Osteoblast (primary cell): ENCODE data around the gene SPCS3. TPM values are rescaled to one million over a fixed set of nuclear protein-coding genes. Genes with fewer than 3 reads are reported as not detected.
A peak's percentile ranks its signal among the peaks of the same experiment; 100 is the strongest.

ENCODE experiments used
- DNase-seq: peaks from one replicate; pipeline ENCODE4 v3.0.0; 2011; ENCODE audit warnings: low spot score, mixed read lengths; ENCODE audit not compliant: insufficient read length; ENCODE audit errors: missing footprints
- H2AFZ ChIP-seq: 2 replicates; pipeline ENCODE4 v1.6.0; 2011; ENCODE audit warnings: mild to moderate bottlenecking, low read length
- H3K27ac ChIP-seq: 2 replicates; pipeline ENCODE4 v1.5.1; 2011; ENCODE audit warnings: mild to moderate bottlenecking, low read depth, low read length, moderate library complexity
- H3K27me3 ChIP-seq: 2 replicates; pipeline ENCODE4 v1.6.0; 2012; ENCODE audit warnings: mild to moderate bottlenecking, control low read depth, inconsistent platforms, low read length, moderate library complexity; ENCODE audit not compliant: insufficient read depth
- H3K36me3 ChIP-seq: 2 replicates; pipeline ENCODE4 v1.5.1; 2011; ENCODE audit warnings: mild to moderate bottlenecking, low read length, control low read depth, moderate library complexity; ENCODE audit not compliant: insufficient read depth
- H3K4me1 ChIP-seq: 2 replicates; pipeline ENCODE4 v1.5.1; 2011; ENCODE audit warnings: mild to moderate bottlenecking, low read length, control low read depth, moderate library complexity; ENCODE audit not compliant: insufficient read depth
- H3K4me2 ChIP-seq: 2 replicates; pipeline ENCODE4 v1.6.0; 2011; ENCODE audit warnings: mild to moderate bottlenecking, low read length; ENCODE audit not compliant: insufficient read depth
- H3K4me3 ChIP-seq: fragments of 200-600 bp; sonication (generic); 3 replicates; pipeline ENCODE4 v1.5.1; 2012; ENCODE audit warnings: mild to moderate bottlenecking, low read length, inconsistent platforms; ENCODE audit not compliant: insufficient read depth
- H3K79me2 ChIP-seq: 2 replicates; pipeline ENCODE4 v1.6.0; 2012; ENCODE audit warnings: mild to moderate bottlenecking, low read length, control low read depth, inconsistent platforms; ENCODE audit not compliant: insufficient read depth
- H3K9me3 ChIP-seq: 2 replicates; pipeline ENCODE4 v1.5.1; 2011; ENCODE audit warnings: low read depth, low read length, control low read depth
- H4K20me1 ChIP-seq: 2 replicates; pipeline ENCODE4 v1.6.0; 2012; ENCODE audit warnings: mild to moderate bottlenecking, low read length, control low read depth; ENCODE audit not compliant: insufficient read depth
- total RNA-seq: library from RNA; depleted of rRNA; stranded (reverse); fragments of >200 nt; gene quantifications from 2 replicates; pipeline ENCODE4 v1.2.3, GENCODE V29; 2012
- TF ChIP-seq, protein P1 (sequence below): IDR thresholded peaks from 2 replicates; pipeline ENCODE4 v1.5.1; 2011; ENCODE audit warnings: mild to moderate bottlenecking, low read depth, low read length, moderate library complexity; ENCODE audit errors: extremely low read depth

The SPCS3 gene
- total RNA-seq, 1 donor, result 115 TPM

- no peak for DNase-seq
- Histone ChIP-seq H3K4me3 (no peak overlapping the region), H3K4me2 (no peak overlapping the region), H4K20me1 (no peaks in the 10 kb centered on the region), H3K27ac (no peak overlapping the region), H2AFZ (no peak overlapping the region), H3K4me1 (peaks cover 10% of the 10 kb centered on the region), H3K36me3 (peaks cover 17% of the 10 kb centered on the region), H3K79me2 (peaks cover 43% of the 10 kb centered on the region), H3K27me3 (no peaks in the 10 kb centered on the region), H3K9me3 (no peaks in the 10 kb centered on the region)
- TF ChIP-seq, protein P1, sequence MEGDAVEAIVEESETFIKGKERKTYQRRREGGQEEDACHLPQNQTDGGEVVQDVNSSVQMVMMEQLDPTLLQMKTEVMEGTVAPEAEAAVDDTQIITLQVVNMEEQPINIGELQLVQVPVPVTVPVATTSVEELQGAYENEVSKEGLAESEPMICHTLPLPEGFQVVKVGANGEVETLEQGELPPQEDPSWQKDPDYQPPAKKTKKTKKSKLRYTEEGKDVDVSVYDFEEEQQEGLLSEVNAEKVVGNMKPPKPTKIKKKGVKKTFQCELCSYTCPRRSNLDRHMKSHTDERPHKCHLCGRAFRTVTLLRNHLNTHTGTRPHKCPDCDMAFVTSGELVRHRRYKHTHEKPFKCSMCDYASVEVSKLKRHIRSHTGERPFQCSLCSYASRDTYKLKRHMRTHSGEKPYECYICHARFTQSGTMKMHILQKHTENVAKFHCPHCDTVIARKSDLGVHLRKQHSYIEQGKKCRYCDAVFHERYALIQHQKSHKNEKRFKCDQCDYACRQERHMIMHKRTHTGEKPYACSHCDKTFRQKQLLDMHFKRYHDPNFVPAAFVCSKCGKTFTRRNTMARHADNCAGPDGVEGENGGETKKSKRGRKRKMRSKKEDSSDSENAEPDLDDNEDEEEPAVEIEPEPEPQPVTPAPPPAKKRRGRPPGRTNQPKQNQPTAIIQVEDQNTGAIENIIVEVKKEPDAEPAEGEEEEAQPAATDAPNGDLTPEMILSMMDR, result no peak
These were observed 13.3 kb downstream of the SPCS3 start for GRCh38 chr4:176333076-176333475.

- Histone ChIP-seq H3K4me3 (no peak overlapping the region), H2AFZ (no peak overlapping the region), H3K79me2 (peaks cover 35% of the 10 kb centered on the region), H3K27me3 (no peaks in the 10 kb centered on the region), H3K4me2 (no peak overlapping the region), H3K9me3 (no peaks in the 10 kb centered on the region), H3K4me1 (peaks cover 10% of the 10 kb centered on the region), H3K36me3 (peaks cover 16% of the 10 kb centered on the region), H3K27ac (no peak overlapping the region), H4K20me1 (no peaks in the 10 kb centered on the region)
- TF ChIP-seq, protein P1, result no peak
- no peak for DNase-seq
These were observed 14.3 kb downstream of the SPCS3 start for GRCh38 chr4:176334066-176334465.

DNA sequence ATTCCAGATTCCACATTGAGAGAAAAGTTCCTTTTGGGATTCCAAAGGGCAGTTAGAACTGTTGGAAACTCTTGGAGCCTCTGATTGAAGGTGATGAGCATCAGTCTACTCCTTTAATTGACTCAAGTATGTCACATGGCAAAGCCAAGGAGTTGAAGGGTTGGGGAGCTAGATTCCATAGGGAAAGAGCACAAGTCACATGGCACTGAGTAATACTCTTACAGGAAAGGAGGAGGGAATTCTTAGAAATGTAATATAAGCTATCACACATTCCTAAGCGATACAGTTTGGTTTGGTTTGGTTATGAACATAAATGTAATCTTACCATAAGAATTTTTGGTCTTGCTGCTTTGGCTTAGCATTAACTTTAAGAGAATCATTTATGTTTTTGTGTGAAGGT, 15.7 kb downstream of the SPCS3 start:
- no peak overlapping the region for H3K27ac ChIP-seq
- no peaks in the 10 kb centered on the region for H3K9me3 ChIP-seq
- H3K4me2 ChIP-seq, result no peak overlapping the region
- H3K4me1 ChIP-seq, result peaks cover 17% of the 10 kb centered on the region
- no peaks in the 10 kb centered on the region for H4K20me1 ChIP-seq
- H3K4me3 ChIP-seq, result no peak overlapping the region
- H3K27me3 ChIP-seq, result no peaks in the 10 kb centered on the region
- H3K79me2 ChIP-seq, result peaks cover 22% of the 10 kb centered on the region
- no peak overlapping the region for H2AFZ ChIP-seq
- TF ChIP-seq, protein P1, result no peak
- H3K36me3 ChIP-seq, result peaks cover 3% of the 10 kb centered on the region
- no peak for DNase-seq

DNA sequence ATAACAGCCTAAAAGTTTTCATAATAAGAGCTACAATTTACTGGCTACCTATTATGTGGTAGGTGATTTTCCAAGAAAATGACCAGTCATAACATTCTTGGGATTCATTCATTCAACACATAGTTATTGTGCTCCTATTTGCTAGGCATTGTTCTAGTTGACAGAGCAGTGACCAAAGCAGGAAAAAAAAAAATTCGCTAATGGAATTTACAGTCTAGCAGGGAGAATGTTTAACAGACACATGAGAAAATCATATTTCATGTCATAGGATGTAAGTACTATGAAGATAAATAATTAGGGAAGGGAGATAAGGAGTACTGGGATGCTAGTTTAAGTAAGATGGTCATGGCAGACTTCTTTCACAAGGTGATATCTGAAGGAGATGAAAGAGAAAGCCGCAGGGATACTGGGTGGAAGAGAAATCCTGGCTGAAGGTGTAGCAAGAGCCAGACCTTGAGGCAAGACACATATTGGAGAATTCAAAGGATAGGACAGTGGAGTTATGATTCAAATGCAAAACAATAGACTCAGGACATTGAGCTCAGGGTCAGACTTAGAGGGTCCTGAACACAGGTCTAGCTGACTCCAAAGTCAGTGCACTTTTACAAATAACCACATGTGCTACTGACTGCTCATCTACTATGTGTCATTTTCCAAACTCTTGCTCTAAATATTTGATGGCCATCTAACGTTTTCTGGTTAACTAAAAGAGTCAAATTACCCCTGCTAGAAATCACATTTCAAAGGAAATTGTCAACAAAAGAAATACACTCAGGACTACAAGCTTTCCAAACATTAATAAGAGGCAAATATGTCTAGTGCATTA, 20.4 kb downstream of the SPCS3 start:
- Histone ChIP-seq H3K79me2 (peaks cover 2% of the 10 kb centered on the region), H3K9me3 (peaks cover 12% of the 10 kb centered on the region), H3K4me3 (no peak overlapping the region), H4K20me1 (no peaks in the 10 kb centered on the region), H3K4me1 (peaks cover 20% of the 10 kb centered on the region), H3K27ac (peak overlapping the region; percentile 29), H3K27me3 (no peaks in the 10 kb centered on the region), H2AFZ (no peak overlapping the region), H3K4me2 (peak overlapping the region; percentile 75), H3K36me3 (peaks cover 6% of the 10 kb centered on the region)
- peak; percentile 3 for DNase-seq
- TF ChIP-seq, protein P1, result no peak
